Small intestine (tissue), 16 donors: ENCODE results near the gene MED26. TPM values are rescaled to one million over a fixed set of nuclear protein-coding genes. Genes with fewer than 3 reads are reported as not detected.
"Not testable (repeated sequence)": the region's sequence is repeated elsewhere in the genome, so short reads cannot be mapped to it uniquely, and the experiment has no call there.

Source experiments
- DNase-seq, 2 donors: peaks; one replicate each; pipeline versions ENCODE4 v3.0.0 to v3.0.0-alpha.2; 2013
- FAIRE-seq: peaks from 2 replicates; lab custom pipeline; 2012; peaks lifted over from hg19 to GRCh38; lab: Jason Lieb, UNC
- H3K27ac ChIP-seq, 3 donors: one replicate each; pipeline ENCODE4 v1.5.1; 2013; ENCODE audit warnings: low read length in 2 of 3, mild to moderate bottlenecking in 2 of 3, control low read depth in 1 of 3, inconsistent platforms in 1 of 3, low read depth in 1 of 3, moderate library complexity in 1 of 3
- H3K27me3 ChIP-seq, 3 donors: one replicate each; pipeline ENCODE4 v1.6.1; 2013; ENCODE audit warnings: low read length in 3 of 3, inconsistent platforms in 1 of 3; ENCODE audit not compliant: control insufficient read depth in 3 of 3, insufficient read depth in 3 of 3
- H3K36me3 ChIP-seq, 3 donors: one replicate each; pipeline ENCODE4 v1.6.1; 2013; ENCODE audit warnings: low read length in 3 of 3, inconsistent platforms in 1 of 3, low read depth in 1 of 3, mild to moderate bottlenecking in 1 of 3, moderate library complexity in 1 of 3; ENCODE audit not compliant: control insufficient read depth in 3 of 3, insufficient read depth in 2 of 3
- H3K4me1 ChIP-seq, 3 donors: one replicate each; pipeline ENCODE4 v1.6.1; 2013; ENCODE audit warnings: low read length in 2 of 3, inconsistent platforms in 1 of 3, low read depth in 1 of 3, mild to moderate bottlenecking in 1 of 3, moderate library complexity in 1 of 3; ENCODE audit not compliant: control insufficient read depth in 3 of 3, insufficient read depth in 2 of 3
- H3K4me3 ChIP-seq, 3 donors: one replicate each; pipeline ENCODE4 v1.5.1; 2013; ENCODE audit warnings: low read length in 3 of 3, control low read depth in 1 of 3, inconsistent platforms in 1 of 3, low read depth in 1 of 3, mild to moderate bottlenecking in 1 of 3, moderate library complexity in 1 of 3
- H3K9me3 ChIP-seq, 2 donors: one replicate each; pipeline ENCODE4 v1.6.1; 2013; ENCODE audit warnings: low read depth in 1 of 2, low read length in 1 of 2; ENCODE audit not compliant: control insufficient read depth in 2 of 2, insufficient read depth in 1 of 2
- WGBS, 3 donors: extraction: QIAGEN DNeasy Blood & Tissue Kit; methylation state at CpG; one replicate each; pipeline ENCODE4 v1.1.7; 2013; 5-methylcytosine and 5-hydroxymethylcytosine counted together
- long read RNA-seq, 10 donors: transcript quantifications; one replicate each; lab custom pipeline, GENCODE V29; 2026
- polyA plus RNA-seq, 4 donors: library from polyadenylated mRNA; stranded (reverse) in 3 of 4; unstranded in 1 of 4; fragments of 200-250 nt in 3 of 4; fragments of 120-200 nt in 1 of 4; gene quantifications; one replicate each; pipeline versions ENCODE4 v1.2.1 to v1.2.3, GENCODE V29; 2013
- donor health status: healthy with polysubstance abuse.
- donor health status: control.
- donor health status: control.
- donor health status: Bipolar disorder and iron deficiency.
- donor health status: healthy.

Gene MED26, protein sequence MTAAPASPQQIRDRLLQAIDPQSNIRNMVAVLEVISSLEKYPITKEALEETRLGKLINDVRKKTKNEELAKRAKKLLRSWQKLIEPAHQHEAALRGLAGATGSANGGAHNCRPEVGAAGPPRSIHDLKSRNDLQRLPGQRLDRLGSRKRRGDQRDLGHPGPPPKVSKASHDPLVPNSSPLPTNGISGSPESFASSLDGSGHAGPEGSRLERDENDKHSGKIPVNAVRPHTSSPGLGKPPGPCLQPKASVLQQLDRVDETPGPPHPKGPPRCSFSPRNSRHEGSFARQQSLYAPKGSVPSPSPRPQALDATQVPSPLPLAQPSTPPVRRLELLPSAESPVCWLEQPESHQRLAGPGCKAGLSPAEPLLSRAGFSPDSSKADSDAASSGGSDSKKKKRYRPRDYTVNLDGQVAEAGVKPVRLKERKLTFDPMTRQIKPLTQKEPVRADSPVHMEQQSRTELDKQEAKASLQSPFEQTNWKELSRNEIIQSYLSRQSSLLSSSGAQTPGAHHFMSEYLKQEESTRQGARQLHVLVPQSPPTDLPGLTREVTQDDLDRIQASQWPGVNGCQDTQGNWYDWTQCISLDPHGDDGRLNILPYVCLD
- polyA plus RNA-seq = 1 to 10 TPM; 4.6 to 7.9 (median 5.4) TPM
- long read RNA-seq, donor 1 = 0 reads
- long read RNA-seq, donor 2, transcript MED26-202 (1 exons, 3,871 nt) = major isoform, 6 of 6 reads
- long read RNA-seq, donor 2, partial matches to known transcripts = 0 of 6 reads
- long read RNA-seq, donor 2, other reads (novel, unspliced or antisense) = 0 of 6 reads
- long read RNA-seq, donor 3, transcript MED26-202 (1 exons, 3,871 nt) = major isoform, 12 of 15 reads
- long read RNA-seq, donor 3, partial matches to known transcripts = 0 of 15 reads
- long read RNA-seq, donor 3, other reads (novel, unspliced or antisense) = 0 of 15 reads
- long read RNA-seq, donor 4, partial matches to known transcripts = 0 of 1 reads
- long read RNA-seq, donor 4, other reads (novel, unspliced or antisense) = 0 of 1 reads
- long read RNA-seq, donor 5, transcript MED26-202 (1 exons, 3,871 nt) = major isoform, 8 of 9 reads
- long read RNA-seq, donor 5, partial matches to known transcripts = 0 of 9 reads
- long read RNA-seq, donor 5, other reads (novel, unspliced or antisense) = 0 of 9 reads
- long read RNA-seq, donor 6, transcript MED26-202 (1 exons, 3,871 nt) = major isoform, 17 of 18 reads
- long read RNA-seq, donor 6, partial matches to known transcripts = 0 of 18 reads
- long read RNA-seq, donor 6, other reads (novel, unspliced or antisense) = 0 of 18 reads
- long read RNA-seq, donor 7, transcript MED26-202 (1 exons, 3,871 nt) = major isoform, 11 of 14 reads
- long read RNA-seq, donor 7, partial matches to known transcripts = 0 of 14 reads
- long read RNA-seq, donor 7, other reads (novel, unspliced or antisense) = 0 of 14 reads
- long read RNA-seq, donor 8, transcript MED26-202 (1 exons, 3,871 nt) = major isoform, 10 of 11 reads
- long read RNA-seq, donor 8, partial matches to known transcripts = 0 of 11 reads
- long read RNA-seq, donor 8, other reads (novel, unspliced or antisense) = 0 of 11 reads
- long read RNA-seq, donor 9, partial matches to known transcripts = 0 of 3 reads
- long read RNA-seq, donor 9, other reads (novel, unspliced or antisense) = 0 of 3 reads
- long read RNA-seq, donor 10, transcript MED26-202 (1 exons, 3,871 nt) = major isoform, 27 of 28 reads
- long read RNA-seq, donor 10, partial matches to known transcripts = 0 of 28 reads
- long read RNA-seq, donor 10, other reads (novel, unspliced or antisense) = 0 of 28 reads

DNA sequence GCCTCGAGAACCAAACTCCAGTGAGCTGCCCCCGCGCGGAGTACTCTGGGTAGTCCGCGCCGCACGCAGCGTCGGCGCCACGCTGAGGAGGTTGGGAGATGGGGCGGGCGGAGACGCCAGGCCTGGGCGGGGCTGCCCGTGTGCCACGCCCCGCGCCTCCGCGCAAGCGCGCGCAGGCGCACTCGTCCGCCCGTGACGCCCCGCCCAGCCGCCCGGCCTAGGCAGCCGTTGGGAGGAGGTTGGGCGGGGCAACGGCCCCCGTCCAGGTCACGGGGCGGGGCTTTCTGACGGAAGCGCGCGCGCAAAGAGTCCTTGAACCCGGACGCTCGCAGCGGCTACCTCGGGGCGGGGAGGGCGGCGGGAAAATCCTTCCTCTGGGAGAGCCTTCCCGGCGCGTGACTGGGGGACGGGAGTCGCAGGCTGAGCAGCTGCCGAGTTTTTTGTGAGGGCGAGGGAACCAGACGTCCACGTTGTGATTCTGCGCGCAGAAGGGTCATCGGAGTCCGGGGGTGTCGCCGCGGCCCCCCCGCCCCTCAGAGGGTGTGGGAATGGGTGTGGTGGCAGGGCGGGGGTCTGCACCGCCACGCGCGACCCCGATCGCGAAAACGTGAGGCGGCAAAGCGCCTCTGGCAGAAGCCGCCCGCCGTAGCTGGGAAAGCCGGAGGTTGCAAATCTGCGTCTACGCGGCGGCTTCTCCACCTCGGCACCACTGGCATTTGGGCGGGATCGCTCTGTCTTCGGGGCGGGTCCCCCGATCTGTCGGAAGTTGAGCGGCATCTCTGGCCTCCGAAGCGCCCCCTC lies at the start of gene MED26:
Gene MED26, minus strand, starts transcription at position 22 of the 801 bp plus-strand sequence. CDS start 261 bp downstream, outside the sequence.
- Histone ChIP-seq H3K9me3 (no peaks in the 10 kb centered on the region), H3K36me3 (peaks cover 0 to 40% (median 6%) of the 10 kb centered on the region in 3 donors), H3K4me3 (peak within 1 kb of the TSS; percentile 95 to 100 (median 99)), H3K4me1 (peaks cover 0 to 6% (median 5%) of the 10 kb centered on the region in 3 donors), H3K27ac (peak within 1 kb of the TSS; percentile 80 to 98 (median 97)), H3K27me3 (no peaks in the 10 kb centered on the region)
- FAIRE-seq (no peak), DNase-seq (peak; percentile 94 to 97)
- WGBS, 3 donors = 0 to 1% (median 0%) methylated on average over 60 to 98 of the region's 98 CpGs

DNA sequence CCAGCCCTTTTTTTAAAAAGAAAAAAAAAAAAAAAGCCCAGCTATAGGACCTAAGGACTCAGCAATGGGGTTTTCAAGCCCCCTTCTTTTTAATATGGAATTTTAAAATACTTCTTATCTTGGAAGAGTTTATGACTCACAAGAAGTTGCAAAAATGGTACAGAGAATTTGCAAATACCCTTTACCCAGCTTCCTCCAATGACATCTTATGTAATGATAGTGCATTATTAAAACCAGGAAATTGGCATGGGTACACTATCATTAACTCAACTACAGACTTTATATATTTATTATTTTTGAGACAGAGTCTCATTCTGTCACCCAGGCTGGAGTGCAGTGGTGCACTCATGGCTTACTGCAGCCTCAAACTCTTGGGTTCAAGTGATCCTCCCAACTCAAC lies 49.1 kb upstream of the MED26 start:
- no peak for FAIRE-seq
- no peak overlapping the region for H3K27ac ChIP-seq
- peaks cover 0 to 9% (median 0%) of the 10 kb centered on the region in 3 donors for H3K36me3 ChIP-seq
- no peak overlapping the region for H3K4me3 ChIP-seq
- H3K27me3 ChIP-seq = no peaks in the 10 kb centered on the region
- no peaks in the 10 kb centered on the region for H3K4me1 ChIP-seq
- H3K9me3 ChIP-seq = peaks cover 0 to 13% of the 10 kb centered on the region in 2 donors
- DNase-seq = no peak

DNA sequence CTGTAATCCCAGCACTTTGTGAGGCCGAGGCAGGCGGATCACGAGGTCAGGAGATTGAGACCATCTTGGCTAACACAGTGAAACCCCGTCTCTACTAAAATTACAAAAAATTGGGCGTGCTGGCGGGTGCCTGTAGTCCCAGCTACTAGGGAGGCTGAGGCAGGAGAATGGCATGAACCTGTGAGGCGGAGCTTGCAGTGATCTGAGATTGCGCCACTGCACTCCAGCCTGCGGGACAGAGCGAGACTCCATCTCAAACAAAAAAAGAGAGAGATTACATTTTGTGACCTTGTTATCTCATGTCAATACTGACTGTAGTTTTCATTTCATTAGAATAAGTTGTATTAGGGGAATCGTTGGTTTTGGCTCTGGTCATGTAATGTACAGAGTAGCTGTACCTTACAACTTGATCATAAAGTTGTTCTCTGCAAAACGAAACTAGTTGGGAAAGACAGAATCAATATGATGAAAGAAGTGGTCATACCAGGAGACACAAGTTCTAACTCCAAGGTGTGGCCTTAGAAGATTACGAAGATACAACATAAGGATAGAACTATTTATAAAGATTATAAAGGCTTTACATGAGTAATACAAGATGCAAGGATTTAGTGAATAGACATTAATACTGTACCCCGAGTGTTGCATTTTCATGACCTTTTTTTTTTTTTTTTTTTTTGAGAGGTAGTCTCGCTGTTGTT lies 48.2 kb upstream of the MED26 start:
- Histone ChIP-seq H3K27me3 (no peaks in the 10 kb centered on the region), H3K4me1 (no peaks in the 10 kb centered on the region), H3K36me3 (peaks cover 0 to 8% (median 0%) of the 10 kb centered on the region in 3 donors), H3K4me3 (no peak overlapping the region), H3K27ac (no peak overlapping the region), H3K9me3 (peaks cover 0 to 6% of the 10 kb centered on the region in 2 donors)
- peak in 1 of 2 donors; percentile 33 for DNase-seq
- WGBS, 3 donors = 79 to 87% (median 87%) methylated on average over 15 of the region's 15 CpGs
- FAIRE-seq = no peak

DNA sequence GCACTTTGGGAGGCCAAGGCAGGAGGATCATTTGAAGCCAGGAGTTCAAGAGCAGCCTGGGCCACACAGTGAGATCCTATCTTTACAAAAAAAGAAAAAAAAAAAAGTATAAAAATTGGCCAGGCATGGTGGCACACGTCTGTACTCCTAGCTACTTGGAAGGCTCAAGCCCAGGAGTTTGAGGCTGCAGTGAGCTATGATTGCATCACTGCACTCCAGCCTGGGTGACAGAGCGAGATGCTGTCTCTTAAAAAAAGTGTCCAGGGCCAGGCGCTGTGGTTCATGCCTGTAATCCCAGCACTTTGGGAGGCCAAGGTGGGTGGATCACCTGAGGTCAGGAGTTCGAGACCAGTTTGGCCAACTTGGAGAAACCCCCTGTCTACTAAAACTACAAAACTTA lies 45.8 kb upstream of the MED26 start:
- FAIRE-seq, H3K4me3 ChIP-seq: not testable (repeated sequence)
- 89 to 92% (median 92%) methylated on average over 4 of the region's 4 CpGs for WGBS, 3 donors

DNA sequence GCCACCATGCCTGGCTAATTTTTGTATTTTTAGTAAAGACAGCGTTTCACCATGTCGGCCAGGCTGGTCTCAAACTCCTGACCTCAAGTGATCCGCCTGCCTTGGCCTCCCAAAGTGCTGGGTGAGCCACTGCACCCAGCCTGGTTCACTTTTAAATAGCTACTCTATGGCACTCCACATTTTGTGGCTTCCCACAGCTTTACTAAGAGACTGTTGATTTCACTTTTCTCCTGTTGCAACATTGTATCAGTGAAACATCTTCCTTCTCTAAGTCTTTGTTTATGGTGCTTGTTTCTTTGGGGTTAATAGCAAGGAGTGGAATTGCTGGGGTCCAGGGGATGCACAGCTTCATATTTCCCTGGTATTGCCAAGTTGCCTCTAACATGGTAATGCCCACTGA lies 45.2 kb upstream of the MED26 start:
- Histone ChIP-seq H3K4me3 (no peak overlapping the region), H3K9me3 (no peaks in the 10 kb centered on the region), H3K4me1 (no peaks in the 10 kb centered on the region), H3K27me3 (no peaks in the 10 kb centered on the region), H3K36me3 (no peaks in the 10 kb centered on the region), H3K27ac (no peak overlapping the region)
- FAIRE-seq (no peak), DNase-seq (no peak)
- WGBS, 3 donors = 82 to 90% (median 86%) methylated on average over 3 of the region's 3 CpGs

More for the DNA sequence above, 45.8 kb upstream of the MED26 start:
- H3K27ac ChIP-seq, H3K36me3 ChIP-seq, DNase-seq, H3K27me3 ChIP-seq, H3K9me3 ChIP-seq, H3K4me1 ChIP-seq: not testable (repeated sequence)

DNA sequence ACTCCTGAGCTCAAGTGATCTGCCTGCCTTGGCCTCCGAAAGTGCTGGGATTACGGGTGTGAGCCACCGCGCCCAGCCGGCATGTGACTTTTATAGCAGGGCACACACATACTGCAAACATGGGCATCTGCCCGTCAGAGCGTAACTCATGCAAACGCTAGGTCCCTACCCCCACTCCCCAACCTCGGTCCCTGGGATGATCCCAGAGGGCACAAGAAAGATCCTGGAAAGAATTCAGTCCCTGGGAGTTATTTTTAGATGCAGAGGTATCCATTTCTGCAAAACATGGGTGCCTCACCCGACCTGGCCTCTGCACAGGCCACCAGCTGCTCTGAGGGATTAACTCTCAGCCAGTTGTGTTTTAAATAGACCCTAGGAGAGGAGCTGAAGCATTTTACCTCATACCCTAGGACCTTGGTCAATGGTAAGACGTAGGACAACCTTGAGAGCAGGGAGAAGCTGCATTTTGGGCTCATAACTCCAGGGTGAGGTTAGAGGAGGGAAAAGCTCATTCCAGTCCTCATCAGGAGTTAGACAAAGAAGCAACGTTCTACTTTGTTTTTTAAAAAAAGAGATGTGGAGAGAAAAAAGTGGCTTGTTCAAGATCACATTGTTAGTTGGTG lies 43.8 kb upstream of the MED26 start:
- no peak for DNase-seq
- no peak for FAIRE-seq
- Histone ChIP-seq H3K27me3 (no peaks in the 10 kb centered on the region), H3K36me3 (no peaks in the 10 kb centered on the region), H3K27ac (no peak overlapping the region), H3K4me1 (no peaks in the 10 kb centered on the region), H3K4me3 (no peak overlapping the region), H3K9me3 (no peaks in the 10 kb centered on the region)
- 74 to 79% (median 78%) methylated on average over 12 of the region's 12 CpGs for WGBS, 3 donors
